ENCODE data around the gene GPRC5D. TPM values are rescaled to one million over a fixed set of nuclear protein-coding genes. Genes with fewer than 3 reads are reported as not detected.

GPRC5D gene
- total and polyA plus RNA-seq, 9 of the 15 experiments (the other 6 are each of a cell fraction or from before 2014, with no cell fraction given) = 1.0 to 1.1 TPM; not detected in 7

GRCh38 chr12:12896260-12896659, 55.7 kb downstream of the GPRC5D start:
- ATAC-seq (no peak), DNase-seq (ENCODE audit: extremely low read depth in 1 of 4, low spot score in 3 of 4) (no peak), FAIRE-seq (no peak)
- 0% methylated on average over 2 of the region's 2 CpGs for WGBS (ENCODE audit: insufficient coverage, low coverage, missing lambda C conversion rate)
- no peaks in the 10 kb centered on the region for H3K79me2 ChIP-seq (ENCODE audit: control insufficient read depth, insufficient read depth, low read length)
- ChIA-PET POLR2A (no interaction called here), CTCF (ENCODE audit: low intra/inter-chr PET ratio) (no interaction called here)
- H3K9me1 ChIP-seq (ENCODE audit: control insufficient read depth, insufficient read depth, low read length) = no peaks in the 10 kb centered on the region
- no peak overlapping the region for H3K27ac ChIP-seq (ENCODE audit: extremely low read depth, low read depth, low read length)
- peaks cover 23 to 45% of the 10 kb centered on the region in 2 experiments for H3K27me3 ChIP-seq (ENCODE audit: control insufficient read depth in 2 of 2, insufficient read depth in 2 of 2, low read length in 2 of 2)
- H3K4me2 ChIP-seq (ENCODE audit: insufficient read depth, low read length) = no peak overlapping the region
- no TSS peak for BruUV-seq (replicated peaks)
- H3K4me3 ChIP-seq = no peak overlapping the region
- H3K9ac ChIP-seq (ENCODE audit: insufficient read depth in 1 of 2, low read depth in 2 of 2, low read length in 2 of 2) = no peak overlapping the region
- no peaks in the 10 kb centered on the region for H3K9me3 ChIP-seq (replicated peaks; ENCODE audit: control insufficient read depth, insufficient read depth, low read depth, low read length)
- 0 out of 2 replicates have a peak, but pooled peaks cover 3% of the 10 kb centered on the region for H4K20me1 ChIP-seq (replicated peaks; ENCODE audit: control insufficient read depth, insufficient read depth, low read length)
- no peak overlapping the region for H2AFZ ChIP-seq (ENCODE audit: low read depth, low read length)
- H3K4me1 ChIP-seq (replicated peaks in 1 of 2; ENCODE audit: control insufficient read depth in 2 of 2, insufficient read depth in 2 of 2, low read length in 2 of 2) = peaks cover under 1 to 4% of the 10 kb centered on the region in 2 experiments; a peak in 4 of 5 replicates
- in situ Hi-C loops (cut with MboI) (no loop called here), intact Hi-C loops (cut with micrococcal nuclease) (no loop called here)
- H3K36me3 ChIP-seq (ENCODE audit: control insufficient read depth, insufficient read depth, low read length) = no peaks in the 10 kb centered on the region
- TF ChIP-seq CTBP1 (IDR thresholded peaks at IDR 0.05; ENCODE audit: borderline replicate concordance) = no peak
- no peak for TF ChIP-seq CGGBP1 (CRISPR knock-in tag; IDR thresholded peaks at IDR 0.05)
- no peak for TF ChIP-seq POLR2A (conservative IDR thresholded peaks at IDR 0.05)
- no peak for TF ChIP-seq ARID4B (CRISPR knock-in tag; IDR thresholded peaks at IDR 0.05)
- TF ChIP-seq ZNF511 (CRISPR knock-in tag; IDR thresholded peaks at IDR 0.05) = no peak
- no peak for TF ChIP-seq RCOR1 (IDR thresholded peaks at IDR 0.05; ENCODE audit: borderline replicate concordance in 1 of 2, low read depth in 2 of 2, low read length in 2 of 2)
- TF ChIP-seq ZBTB8A (IDR thresholded peaks at IDR 0.05; ENCODE audit: partially characterized antibody) = no peak
- no peak for TF ChIP-seq E4F1 (CRISPR knock-in tag; IDR thresholded peaks at IDR 0.05; ENCODE audit: borderline replicate concordance)
- no peak for TF ChIP-seq TAF15 (IDR thresholded peaks at IDR 0.05; ENCODE audit: low read depth, low read length)
- TF ChIP-seq BHLHE40 (IDR thresholded peaks at IDR 0.05; ENCODE audit: low read length) = no peak
- TF ChIP-seq ZNF384 (IDR thresholded peaks at IDR 0.05; ENCODE audit: low read depth, low read length) = no peak
- TF ChIP-seq HDAC8 (tag; IDR thresholded peaks at IDR 0.05) = no peak
- no peak for TF ChIP-seq MTA3 (IDR thresholded peaks at IDR 0.05; ENCODE audit: borderline replicate concordance)
- TF ChIP-seq SMARCA4 (IDR thresholded peaks at IDR 0.05) = no peak
- no peak for TF ChIP-seq CREB3L1 (IDR thresholded peaks at IDR 0.05; ENCODE audit: borderline replicate concordance, low read depth)
